ENCODE measurements around the gene ORC5.
"Not testable (repeated sequence)": the region's sequence is repeated elsewhere in the genome, so short reads cannot be mapped to it uniquely, and the experiment has no call there.

Gene ORC5

DNA sequence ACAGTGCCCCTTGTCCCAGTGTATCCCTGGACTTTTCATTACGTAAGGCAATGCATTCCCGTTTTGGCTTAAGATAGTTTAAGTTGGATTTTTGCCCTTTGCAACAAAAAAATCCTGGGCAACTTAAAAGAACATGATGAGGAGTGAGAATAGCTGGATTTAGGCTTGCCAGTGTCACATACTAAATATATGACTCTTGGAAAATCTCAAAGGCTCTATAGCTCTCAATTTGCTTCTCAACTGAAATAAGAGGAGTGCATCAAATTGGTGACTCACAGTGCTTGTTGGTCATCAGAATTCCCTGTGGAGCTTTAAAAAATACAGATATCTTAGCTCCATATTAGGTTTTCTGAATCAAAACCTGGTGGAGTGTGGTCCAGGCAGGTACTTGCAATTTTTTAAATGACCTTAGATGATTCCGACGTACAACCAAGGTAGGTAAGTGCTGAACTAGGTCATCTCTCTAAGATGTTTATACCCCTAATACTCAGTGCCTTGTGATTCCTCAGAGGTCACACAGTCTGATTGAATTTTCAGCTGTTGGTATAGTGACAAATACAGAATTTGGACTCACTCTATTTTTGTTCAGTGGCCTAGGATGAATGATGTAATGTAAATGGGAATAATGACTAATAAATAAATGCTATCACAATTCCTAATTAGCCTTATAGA lies 33.9 kb upstream of the ORC5 start:
- H3K4me2 ChIP-seq (ENCODE audit: low read length), result no peak overlapping the region
- H3K4me1 ChIP-seq (ENCODE audit: insufficient read depth, low read length, severe bottlenecking), result no peaks in the 10 kb centered on the region
- H4K20me1 ChIP-seq (ENCODE audit: insufficient read depth, low read length), result no peaks in the 10 kb centered on the region
- H3K9me3 ChIP-seq (ENCODE audit: low read length), result no peaks in the 10 kb centered on the region
- H3K4me3 ChIP-seq (ENCODE audit: low read depth, low read length, poor library complexity, severe bottlenecking), result no peak overlapping the region
- H3K36me3 ChIP-seq (ENCODE audit: insufficient read depth, low read length), result no peaks in the 10 kb centered on the region
- H3F3A ChIP-seq (ENCODE audit: insufficient read depth, low read length), result no peaks in the 10 kb centered on the region
- H3K9ac ChIP-seq (ENCODE audit: low read length), result no peak overlapping the region
- no peak overlapping the region for H2AFZ ChIP-seq (ENCODE audit: low read length)
- TF ChIP-seq, protein P1, sequence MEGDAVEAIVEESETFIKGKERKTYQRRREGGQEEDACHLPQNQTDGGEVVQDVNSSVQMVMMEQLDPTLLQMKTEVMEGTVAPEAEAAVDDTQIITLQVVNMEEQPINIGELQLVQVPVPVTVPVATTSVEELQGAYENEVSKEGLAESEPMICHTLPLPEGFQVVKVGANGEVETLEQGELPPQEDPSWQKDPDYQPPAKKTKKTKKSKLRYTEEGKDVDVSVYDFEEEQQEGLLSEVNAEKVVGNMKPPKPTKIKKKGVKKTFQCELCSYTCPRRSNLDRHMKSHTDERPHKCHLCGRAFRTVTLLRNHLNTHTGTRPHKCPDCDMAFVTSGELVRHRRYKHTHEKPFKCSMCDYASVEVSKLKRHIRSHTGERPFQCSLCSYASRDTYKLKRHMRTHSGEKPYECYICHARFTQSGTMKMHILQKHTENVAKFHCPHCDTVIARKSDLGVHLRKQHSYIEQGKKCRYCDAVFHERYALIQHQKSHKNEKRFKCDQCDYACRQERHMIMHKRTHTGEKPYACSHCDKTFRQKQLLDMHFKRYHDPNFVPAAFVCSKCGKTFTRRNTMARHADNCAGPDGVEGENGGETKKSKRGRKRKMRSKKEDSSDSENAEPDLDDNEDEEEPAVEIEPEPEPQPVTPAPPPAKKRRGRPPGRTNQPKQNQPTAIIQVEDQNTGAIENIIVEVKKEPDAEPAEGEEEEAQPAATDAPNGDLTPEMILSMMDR (IDR thresholded peaks at IDR 0.05; ENCODE audit: low read length), result no peak
- no peak for TF ChIP-seq EZH2 (IDR thresholded peaks at IDR 0.05; ENCODE audit: borderline replicate concordance, low read length)
- no peak overlapping the region for H3K27ac ChIP-seq (ENCODE audit: low read depth, low read length, poor library complexity, severe bottlenecking)
- no peaks in the 10 kb centered on the region for H3K27me3 ChIP-seq (ENCODE audit: insufficient read depth, low read length)
- no peaks in the 10 kb centered on the region for H3K79me2 ChIP-seq (ENCODE audit: insufficient read depth, low read length)
- H3K9me2 ChIP-seq (ENCODE audit: low read depth, low read length), result no peaks in the 10 kb centered on the region

DNA sequence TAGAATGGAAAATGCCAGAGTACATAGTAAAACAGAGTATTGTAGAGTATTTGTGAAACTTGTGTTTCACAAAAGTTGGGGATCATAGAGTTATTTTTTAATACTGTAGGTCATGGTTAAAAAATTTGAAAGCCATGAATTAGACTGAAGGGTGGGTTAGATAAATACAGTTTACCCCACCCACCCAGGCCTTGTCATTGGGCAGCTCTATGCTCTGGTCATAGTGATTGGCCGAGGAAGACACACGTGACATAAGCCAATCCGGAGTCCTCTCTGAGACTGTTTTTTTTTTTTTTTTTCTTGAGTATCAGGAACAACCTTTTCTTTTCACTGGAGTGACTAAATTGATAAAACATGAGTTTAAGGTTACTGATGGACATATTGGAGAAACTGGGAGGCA lies 33.3 kb upstream of the ORC5 start:
- TF ChIP-seq, protein P1 (IDR thresholded peaks at IDR 0.05; ENCODE audit: low read length), result no peak
- no peak for TF ChIP-seq EZH2 (IDR thresholded peaks at IDR 0.05; ENCODE audit: borderline replicate concordance, low read length)
- H3K4me1 ChIP-seq (ENCODE audit: insufficient read depth, low read length, severe bottlenecking), result no peaks in the 10 kb centered on the region
- H2AFZ ChIP-seq (ENCODE audit: low read length), result no peak overlapping the region
- H3K79me2 ChIP-seq (ENCODE audit: insufficient read depth, low read length), result no peaks in the 10 kb centered on the region
- no peak overlapping the region for H3K4me3 ChIP-seq (ENCODE audit: low read depth, low read length, poor library complexity, severe bottlenecking)
- no peak overlapping the region for H3K27ac ChIP-seq (ENCODE audit: low read depth, low read length, poor library complexity, severe bottlenecking)
- no peaks in the 10 kb centered on the region for H3K9me3 ChIP-seq (ENCODE audit: low read length)
- no peaks in the 10 kb centered on the region for H4K20me1 ChIP-seq (ENCODE audit: insufficient read depth, low read length)
- H3K4me2 ChIP-seq (ENCODE audit: low read length), result no peak overlapping the region
- H3K9ac ChIP-seq (ENCODE audit: low read length), result no peak overlapping the region
- H3K36me3 ChIP-seq (ENCODE audit: insufficient read depth, low read length), result no peaks in the 10 kb centered on the region
- H3K9me2 ChIP-seq (ENCODE audit: low read depth, low read length), result no peaks in the 10 kb centered on the region
- H3F3A ChIP-seq (ENCODE audit: insufficient read depth, low read length), result no peaks in the 10 kb centered on the region
- no peaks in the 10 kb centered on the region for H3K27me3 ChIP-seq (ENCODE audit: insufficient read depth, low read length)

DNA sequence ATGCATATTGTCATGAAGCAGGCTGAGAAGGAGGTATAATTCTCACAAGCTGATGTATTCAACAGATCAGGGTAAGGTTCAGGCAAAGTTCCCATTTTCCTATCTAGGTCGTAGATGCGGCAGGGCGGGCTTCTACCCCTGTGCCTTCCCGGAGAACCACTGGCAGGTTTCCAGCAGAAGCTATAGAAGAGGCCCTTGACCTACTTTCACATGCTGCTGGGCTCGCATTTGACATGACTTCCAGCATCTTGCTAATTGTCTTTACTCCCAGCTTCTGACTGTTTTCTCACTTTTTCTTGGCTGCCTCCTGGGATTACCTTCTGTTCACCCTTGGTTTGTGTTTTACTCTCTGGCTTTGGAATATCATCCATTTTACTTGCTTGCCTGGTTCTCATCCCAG lies 32.6 kb upstream of the ORC5 start:
- TF ChIP-seq, protein P1 (IDR thresholded peaks at IDR 0.05; ENCODE audit: low read length), result no peak
- TF ChIP-seq EZH2 (IDR thresholded peaks at IDR 0.05; ENCODE audit: borderline replicate concordance, low read length), result no peak
- H3K4me2 ChIP-seq (ENCODE audit: low read length), result no peak overlapping the region
- H3K27me3 ChIP-seq (ENCODE audit: insufficient read depth, low read length), result no peaks in the 10 kb centered on the region
- no peaks in the 10 kb centered on the region for H3K9me3 ChIP-seq (ENCODE audit: low read length)
- no peak overlapping the region for H3K9ac ChIP-seq (ENCODE audit: low read length)
- H3K9me2 ChIP-seq (ENCODE audit: low read depth, low read length), result no peaks in the 10 kb centered on the region
- no peaks in the 10 kb centered on the region for H3K4me1 ChIP-seq (ENCODE audit: insufficient read depth, low read length, severe bottlenecking)
- no peak overlapping the region for H3K27ac ChIP-seq (ENCODE audit: low read depth, low read length, poor library complexity, severe bottlenecking)
- H3F3A ChIP-seq (ENCODE audit: insufficient read depth, low read length), result no peaks in the 10 kb centered on the region
- no peaks in the 10 kb centered on the region for H4K20me1 ChIP-seq (ENCODE audit: insufficient read depth, low read length)
- H2AFZ ChIP-seq (ENCODE audit: low read length), result no peak overlapping the region
- no peaks in the 10 kb centered on the region for H3K79me2 ChIP-seq (ENCODE audit: insufficient read depth, low read length)
- no peak overlapping the region for H3K4me3 ChIP-seq (ENCODE audit: low read depth, low read length, poor library complexity, severe bottlenecking)
- no peaks in the 10 kb centered on the region for H3K36me3 ChIP-seq (ENCODE audit: insufficient read depth, low read length)

DNA sequence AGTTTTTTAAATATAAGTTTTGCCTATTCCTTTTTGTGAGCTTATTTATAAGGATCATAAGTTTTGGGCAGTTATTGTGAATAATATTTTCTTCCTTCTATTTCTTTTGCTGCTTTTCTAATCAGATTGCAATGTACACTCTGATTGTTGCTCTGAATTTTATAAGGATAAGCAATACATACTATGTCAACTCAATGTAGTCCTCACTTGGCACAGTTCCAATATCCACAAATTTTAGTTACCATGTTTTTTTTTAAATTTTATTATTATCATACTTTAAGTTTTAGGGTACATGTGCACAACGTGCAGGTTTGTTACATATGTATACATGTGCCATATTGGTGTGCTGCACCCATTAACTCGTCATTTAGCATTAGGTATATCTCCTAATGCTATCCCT lies 27.2 kb upstream of the ORC5 start:
- not testable (repeated sequence) for H3K79me2 ChIP-seq (ENCODE audit: insufficient read depth, low read length); H3K4me3 ChIP-seq (ENCODE audit: low read depth, low read length, poor library complexity, severe bottlenecking); H3K9me3 ChIP-seq (ENCODE audit: low read length); H3K36me3 ChIP-seq (ENCODE audit: insufficient read depth, low read length); H3K4me1 ChIP-seq (ENCODE audit: insufficient read depth, low read length, severe bottlenecking); H4K20me1 ChIP-seq (ENCODE audit: insufficient read depth, low read length); H3F3A ChIP-seq (ENCODE audit: insufficient read depth, low read length); H3K27me3 ChIP-seq (ENCODE audit: insufficient read depth, low read length); H3K9ac ChIP-seq (ENCODE audit: low read length); H3K9me2 ChIP-seq (ENCODE audit: low read depth, low read length); H3K4me2 ChIP-seq (ENCODE audit: low read length); H3K27ac ChIP-seq (ENCODE audit: low read depth, low read length, poor library complexity, severe bottlenecking); H2AFZ ChIP-seq (ENCODE audit: low read length)

All from OCI-LY1 (cell line).